H9 (cell line): ENCODE results near the gene SERPINE1. TPM values are rescaled to one million over a fixed set of nuclear protein-coding genes. Genes with fewer than 3 reads are reported as not detected.

Source experiments
- DNase-seq: peaks from one replicate; pipeline ENCODE4 v3.0.0-alpha.2; 2017
- H2AFZ ChIP-seq: one replicate; pipeline ENCODE4 v1.6.1; 2013; ENCODE audit warnings: mild to moderate bottlenecking, low read length, control low read depth, moderate library complexity
- H2AK5ac ChIP-seq: 2 replicates; pipeline ENCODE4 v1.6.1; 2013; ENCODE audit warnings: low read length, control low read depth, mixed read lengths; ENCODE audit not compliant: insufficient read length
- H2BK120ac ChIP-seq: one replicate; pipeline ENCODE4 v1.6.1; 2013; ENCODE audit warnings: low read depth, mild to moderate bottlenecking, low read length, control low read depth, inconsistent platforms; ENCODE audit not compliant: poor library complexity, severe bottlenecking
- H2BK12ac ChIP-seq: 2 replicates; pipeline ENCODE4 v1.6.1; 2013; ENCODE audit warnings: low read length, control low read depth, mixed read lengths, low read depth; ENCODE audit not compliant: insufficient read length
- H2BK15ac ChIP-seq: 2 replicates; pipeline ENCODE4 v1.6.1; 2013; ENCODE audit warnings: low read depth, low read length, control low read depth
- H2BK20ac ChIP-seq: one replicate; pipeline ENCODE4 v1.6.1; 2013; ENCODE audit warnings: low read depth, mild to moderate bottlenecking, low read length, control low read depth, inconsistent platforms; ENCODE audit not compliant: poor library complexity, severe bottlenecking
- H2BK5ac ChIP-seq: 2 replicates; pipeline ENCODE4 v1.6.1; 2013; ENCODE audit warnings: low read length, control low read depth, mixed read lengths; ENCODE audit not compliant: insufficient read length
- H3K14ac ChIP-seq: 2 replicates; pipeline ENCODE4 v1.6.1; 2013; ENCODE audit warnings: low read length, control low read depth; ENCODE audit not compliant: insufficient read depth
- H3K18ac ChIP-seq: 2 replicates; pipeline ENCODE4 v1.6.1; 2013; ENCODE audit warnings: low read depth, mild to moderate bottlenecking, mixed read lengths, low read length, control low read depth; ENCODE audit not compliant: insufficient read length
- H3K23ac ChIP-seq: 2 replicates; pipeline ENCODE4 v1.6.1; 2013; ENCODE audit warnings: low read length, control low read depth, mixed read lengths, low read depth; ENCODE audit not compliant: insufficient read length
- H3K23me2 ChIP-seq: 2 replicates; pipeline ENCODE4 v1.6.1; 2013; ENCODE audit warnings: low read depth, mild to moderate bottlenecking, mixed read lengths, low read length, control low read depth; ENCODE audit not compliant: insufficient read length, poor library complexity, severe bottlenecking
- H3K27ac ChIP-seq: 2 replicates; pipeline ENCODE4 v1.5.1; 2013; ENCODE audit warnings: low read length, control low read depth, mixed read lengths, low read depth; ENCODE audit not compliant: insufficient read length
- H3K27me3 ChIP-seq: 2 replicates; pipeline ENCODE4 v1.6.1; 2013; ENCODE audit warnings: low read length, control low read depth, inconsistent platforms; ENCODE audit not compliant: insufficient read depth
- H3K4ac ChIP-seq: 2 replicates; pipeline ENCODE4 v1.6.1; 2013; ENCODE audit warnings: low read depth, mild to moderate bottlenecking, control low read depth, inconsistent platforms, low read length, moderate library complexity
- H3K4me1 ChIP-seq: 2 replicates; pipeline ENCODE4 v1.6.1; 2013; ENCODE audit warnings: low read length, control low read depth, inconsistent platforms; ENCODE audit not compliant: insufficient read depth
- H3K4me2 ChIP-seq: 2 replicates; pipeline ENCODE4 v1.6.1; 2013; ENCODE audit warnings: low read length, control low read depth, mixed read lengths; ENCODE audit not compliant: insufficient read length, insufficient read depth
- H3K56ac ChIP-seq: 2 replicates; pipeline ENCODE4 v1.6.1; 2013; ENCODE audit warnings: low read depth, mild to moderate bottlenecking, mixed read lengths, low read length, control low read depth; ENCODE audit not compliant: insufficient read length
- H3K79me1 ChIP-seq: 2 replicates; pipeline ENCODE4 v1.6.1; 2013; ENCODE audit warnings: low read depth, mild to moderate bottlenecking, moderate library complexity, low read length, control low read depth, inconsistent platforms; ENCODE audit not compliant: insufficient read depth, poor library complexity, severe bottlenecking
- H3K79me2 ChIP-seq: 2 replicates; pipeline ENCODE4 v1.6.1; 2013; ENCODE audit warnings: low read length, control low read depth, inconsistent platforms; ENCODE audit not compliant: insufficient read depth
- H3K9ac ChIP-seq: 2 replicates; pipeline ENCODE4 v1.6.1; 2013; ENCODE audit warnings: low read length, control low read depth, mixed read lengths; ENCODE audit not compliant: insufficient read length; ENCODE audit errors: extremely low read depth
- H3K9me3 ChIP-seq: one replicate; pipeline ENCODE4 v1.6.1; 2013; ENCODE audit warnings: low read depth, low read length, inconsistent platforms; ENCODE audit not compliant: control insufficient read depth
- H3T11ph ChIP-seq: one replicate; pipeline ENCODE4 v1.6.1; 2013; ENCODE audit warnings: mild to moderate bottlenecking, low read length, control low read depth, inconsistent platforms
- H4K20me1 ChIP-seq: one replicate; pipeline ENCODE4 v1.6.1; 2013; ENCODE audit not compliant: control insufficient read depth, insufficient read length, insufficient read depth
- H4K5ac ChIP-seq: 2 replicates; pipeline ENCODE4 v1.6.1; 2013; ENCODE audit warnings: low read depth, mild to moderate bottlenecking, mixed read lengths, low read length, control low read depth; ENCODE audit not compliant: insufficient read length
- H4K8ac ChIP-seq: replicated peaks from 2 replicates; pipeline ENCODE4 v1.6.1; 2013; ENCODE audit warnings: low read length, control low read depth, mixed read lengths, low read depth; ENCODE audit not compliant: insufficient read length
- H4K91ac ChIP-seq: 2 replicates; pipeline ENCODE4 v1.6.1; 2013; ENCODE audit warnings: low read depth, mild to moderate bottlenecking, moderate library complexity, mixed read lengths, low read length, control low read depth; ENCODE audit not compliant: insufficient read length
- H3K27ac Mint-ChIP-seq, 3 experiments: 2 replicates in 2 of 3; 3 replicates in 1 of 3; pipeline ENCODE4 v1.8.0; 2020 to 2021; ENCODE audit warnings: mixed read lengths in 3 of 3, mild to moderate bottlenecking in 1 of 3, moderate library complexity in 1 of 3
- H3K27me3 Mint-ChIP-seq: 2 replicates; pipeline ENCODE4 v1.8.0; 2021; ENCODE audit warnings: low read depth, mild to moderate bottlenecking, moderate library complexity, mixed read lengths
- H3K36me3 Mint-ChIP-seq, 3 experiments: 2 replicates in 2 of 3; 3 replicates in 1 of 3; pipeline ENCODE4 v1.8.0; 2020 to 2021; ENCODE audit warnings: low read depth in 3 of 3, mixed read lengths in 3 of 3; ENCODE audit not compliant: insufficient read depth in 1 of 3
- H3K4me1 Mint-ChIP-seq, 2 experiments: 2 replicates each; pipeline ENCODE4 v1.8.0; 2020; ENCODE audit warnings: mixed read lengths in 2 of 2
- H3K4me3 Mint-ChIP-seq, 2 experiments: 2 replicates in 1 of 2; 3 replicates in 1 of 2; pipeline ENCODE4 v1.8.0; 2020 to 2021; ENCODE audit warnings: mild to moderate bottlenecking in 2 of 2, mixed read lengths in 2 of 2, moderate library complexity in 1 of 2
- H3K9me3 Mint-ChIP-seq, 2 experiments: 2 replicates in 1 of 2; 3 replicates in 1 of 2; pipeline ENCODE4 v1.8.0; 2020; ENCODE audit warnings: mild to moderate bottlenecking in 2 of 2, mixed read lengths in 2 of 2, moderate library complexity in 1 of 2
- CTCF ChIP-seq: fragments of 200-600 bp; sonication (generic); conservative IDR thresholded peaks from 3 replicates; pipeline ENCODE4 v1.8.0; 2021; ENCODE audit warnings: antibody characterized with exemption, mild to moderate bottlenecking
- WGBS: extraction: QIAGEN DNeasy Blood & Tissue Kit; methylation state at CpG from one replicate; pipeline ENCODE4 v1.1.7; 2013; ENCODE audit warnings: missing lambda C conversion rate, low lambda C conversion rate, mixed read lengths; ENCODE audit not compliant: insufficient read length; ENCODE audit errors: extremely low coverage; 5-methylcytosine and 5-hydroxymethylcytosine counted together
- total RNA-seq: library from RNA; stranded (reverse); gene quantifications from 2 replicates; pipeline ENCODE4 v1.2.1, GENCODE V29; 2021

SERPINE1 gene
- total RNA-seq, 1 experiment from 2014 or later, result 11.5 TPM

- Histone ChIP-seq H3T11ph (no peak overlapping the region), H2BK12ac (no peak overlapping the region), H2BK20ac (no peak overlapping the region), H3K9ac (no peak overlapping the region), H3K23ac (no peak overlapping the region), H2AFZ (no peak overlapping the region), H3K4me2 (peak overlapping the region; percentile 68), H2BK15ac (no peak overlapping the region), H3K9me3 (no peaks in the 10 kb centered on the region), H3K27ac (no peak overlapping the region), H4K5ac (no peak overlapping the region), H3K79me1 (no peaks in the 10 kb centered on the region), H3K14ac (no peak overlapping the region), H3K27me3 (peaks cover 63% of the 10 kb centered on the region), H4K8ac (no peak overlapping the region), H3K79me2 (no peaks in the 10 kb centered on the region), H4K91ac (no peak overlapping the region), H2BK5ac (no peak overlapping the region), H3K4ac (no peak overlapping the region), H3K18ac (no peak overlapping the region), H3K4me1 (peaks cover 13% of the 10 kb centered on the region; the same call in 1 of the 2 replicates), H3K23me2 (peaks cover 46% of the 10 kb centered on the region), H3K56ac (no peak overlapping the region), H4K20me1 (no peaks in the 10 kb centered on the region), H2BK120ac (no peak overlapping the region), H2AK5ac (no peak overlapping the region)
- H3K9me3 Mint-ChIP-seq, result peaks cover 0 to 2% of the 10 kb centered on the region in 2 experiments; a peak in 2 of 5 replicates
- no peak for TF ChIP-seq CTCF
- H3K27ac Mint-ChIP-seq, result no peak overlapping the region
- no CpG with 5 or more reads among the region's 13 CpGs for WGBS
- peaks cover 56 to 64% of the 10 kb centered on the region in 2 experiments for H3K4me1 Mint-ChIP-seq
- H3K27me3 Mint-ChIP-seq, result peaks cover 98% of the 10 kb centered on the region
- DNase-seq, result no peak
- peak overlapping the region; percentile 55 to 79 for H3K4me3 Mint-ChIP-seq
- H3K36me3 Mint-ChIP-seq, result no peaks in the 10 kb centered on the region
Observed at GRCh38 chr7:101171442-101171837, 44.5 kb downstream of the SERPINE1 start.
